Ishikawa (cell line): Measurements from ENCODE around the gene RBMS3.

Source experiments
- CEBPB ChIP-seq: IDR thresholded peaks from 2 replicates; pipeline ENCODE4 v1.6.1; 2012
- EGR1 ChIP-seq: IDR thresholded peaks from 2 replicates; pipeline ENCODE4 v1.6.1; 2012
- NFIC ChIP-seq: IDR thresholded peaks from 2 replicates; pipeline ENCODE4 v1.6.1; 2012
- RAD21 ChIP-seq: IDR thresholded peaks from 2 replicates; pipeline ENCODE4 v1.6.1; 2012; ENCODE audit warnings: low read depth
- TAF1 ChIP-seq: IDR thresholded peaks from 2 replicates; pipeline ENCODE4 v1.6.1; 2012; ENCODE audit warnings: low read depth, mild to moderate bottlenecking
- TCF12 ChIP-seq: IDR thresholded peaks from 2 replicates; pipeline ENCODE4 v1.6.1; 2012; ENCODE audit warnings: low read depth
- TEAD4 ChIP-seq: IDR thresholded peaks from 2 replicates; pipeline ENCODE4 v1.6.1; 2012
- YY1 ChIP-seq: IDR thresholded peaks from 2 replicates; pipeline ENCODE4 v1.6.1; 2012; ENCODE audit warnings: low read depth
- TF ChIP-seq, protein P1 (sequence below): IDR thresholded peaks from 2 replicates; pipeline ENCODE4 v1.6.1; 2012; ENCODE audit warnings: low read depth, mild to moderate bottlenecking

DNA sequence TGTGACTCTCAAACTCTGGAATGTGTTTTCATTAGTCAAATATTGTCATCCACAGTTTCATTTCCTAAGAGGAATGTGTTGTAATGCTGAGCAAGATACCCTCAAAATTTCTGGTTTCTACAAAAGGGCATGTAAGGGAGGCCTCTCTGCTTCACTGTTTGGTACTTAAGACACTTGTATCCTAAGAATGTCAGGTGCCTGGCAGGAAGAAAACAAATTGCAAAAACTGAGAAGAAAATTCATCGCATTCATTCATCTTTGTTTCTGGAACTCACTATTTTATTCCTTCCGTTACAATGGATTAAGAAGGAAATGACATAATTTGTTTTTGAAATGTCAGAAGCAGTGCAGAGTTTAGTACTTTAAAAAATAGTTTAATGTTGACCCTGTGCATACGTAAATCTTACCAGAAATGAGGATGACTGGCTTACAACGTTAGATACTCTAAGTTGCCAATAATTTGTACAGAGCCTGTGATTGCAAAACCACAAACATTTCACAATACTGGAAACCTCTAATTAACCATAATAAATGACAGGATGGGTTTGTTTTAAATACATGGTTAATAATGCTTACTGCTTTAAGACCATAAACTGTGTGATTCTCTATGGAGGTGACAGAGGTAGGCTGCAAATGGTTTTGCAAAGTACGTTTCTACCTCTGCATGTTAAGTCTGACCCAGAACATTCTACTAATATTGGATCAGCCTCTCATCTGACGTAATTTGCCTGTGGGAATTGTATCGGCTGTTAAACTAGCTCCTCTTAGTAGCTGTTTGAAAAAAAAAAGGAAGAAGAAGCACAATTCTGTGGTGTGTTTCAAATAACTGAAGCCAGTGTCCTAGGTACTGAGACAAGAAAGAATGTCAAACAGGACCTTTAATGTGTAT, 477.8 kb downstream of the RBMS3 start:
- TF ChIP-seq, protein P1, sequence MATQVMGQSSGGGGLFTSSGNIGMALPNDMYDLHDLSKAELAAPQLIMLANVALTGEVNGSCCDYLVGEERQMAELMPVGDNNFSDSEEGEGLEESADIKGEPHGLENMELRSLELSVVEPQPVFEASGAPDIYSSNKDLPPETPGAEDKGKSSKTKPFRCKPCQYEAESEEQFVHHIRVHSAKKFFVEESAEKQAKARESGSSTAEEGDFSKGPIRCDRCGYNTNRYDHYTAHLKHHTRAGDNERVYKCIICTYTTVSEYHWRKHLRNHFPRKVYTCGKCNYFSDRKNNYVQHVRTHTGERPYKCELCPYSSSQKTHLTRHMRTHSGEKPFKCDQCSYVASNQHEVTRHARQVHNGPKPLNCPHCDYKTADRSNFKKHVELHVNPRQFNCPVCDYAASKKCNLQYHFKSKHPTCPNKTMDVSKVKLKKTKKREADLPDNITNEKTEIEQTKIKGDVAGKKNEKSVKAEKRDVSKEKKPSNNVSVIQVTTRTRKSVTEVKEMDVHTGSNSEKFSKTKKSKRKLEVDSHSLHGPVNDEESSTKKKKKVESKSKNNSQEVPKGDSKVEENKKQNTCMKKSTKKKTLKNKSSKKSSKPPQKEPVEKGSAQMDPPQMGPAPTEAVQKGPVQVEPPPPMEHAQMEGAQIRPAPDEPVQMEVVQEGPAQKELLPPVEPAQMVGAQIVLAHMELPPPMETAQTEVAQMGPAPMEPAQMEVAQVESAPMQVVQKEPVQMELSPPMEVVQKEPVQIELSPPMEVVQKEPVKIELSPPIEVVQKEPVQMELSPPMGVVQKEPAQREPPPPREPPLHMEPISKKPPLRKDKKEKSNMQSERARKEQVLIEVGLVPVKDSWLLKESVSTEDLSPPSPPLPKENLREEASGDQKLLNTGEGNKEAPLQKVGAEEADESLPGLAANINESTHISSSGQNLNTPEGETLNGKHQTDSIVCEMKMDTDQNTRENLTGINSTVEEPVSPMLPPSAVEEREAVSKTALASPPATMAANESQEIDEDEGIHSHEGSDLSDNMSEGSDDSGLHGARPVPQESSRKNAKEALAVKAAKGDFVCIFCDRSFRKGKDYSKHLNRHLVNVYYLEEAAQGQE: no peak
- TF ChIP-seq TAF1 (no peak), YY1 (no peak), TCF12 (no peak), RAD21 (no peak), NFIC (no peak), TEAD4 (peak; percentile 24; the same call in 1 of the 2 replicates), EGR1 (no peak), CEBPB (peak; percentile 94)
